A549 (cell line): ENCODE results near the gene TMC6. TPM values are rescaled to one million over a fixed set of nuclear protein-coding genes. Genes with fewer than 3 reads are reported as not detected.

ENCODE experiments used
- ATAC-seq, 2 experiments: fragments of 200-7000 bp in 1 of 2; fragments of >200 bp in 1 of 2; cut with Nextera tagmentation in 1 of 2; cut with Tn5 transposase in 1 of 2; 3 replicates each; pipeline versions ENCODE4 v1.8.0 to v1.9.1; 2018 to 2020; ENCODE audit warnings: mild to moderate bottlenecking in 1 of 2, moderate library complexity in 1 of 2
- CTCF ChIA-PET: fragments of 300-600 bp; sonication (Branson Sonifier 250); formaldehyde crosslinking; extraction: SDS; loops from one replicate; lab custom pipeline; 2021; ENCODE audit warnings: antibody characterized with exemption, inconsistent platforms; lab: Yijun Ruan, JAX
- POLR2A ChIA-PET: fragments of 350-600 bp; formaldehyde crosslinking; extraction: SDS; loops from one replicate; lab custom pipeline; 2021; ENCODE audit warnings: antibody characterized with exemption, inconsistent platforms; lab: Yijun Ruan, JAX
- DNase-seq, 2 experiments: peaks; one replicate each; pipeline versions ENCODE4 v3.0.0 to v3.0.0-alpha.2; 2011 to 2016; ENCODE audit warnings: low read depth in 1 of 2, low spot score in 1 of 2
- FAIRE-seq: peaks from 2 replicates; lab custom pipeline; 2011; peaks lifted over from hg19 to GRCh38; lab: Jason Lieb, UNC
- H3K27ac ChIP-seq, 2 experiments: fragments of >200 bp; sonication (Bioruptor Twin); formaldehyde crosslinking; 3 replicates each; pipeline ENCODE4 v1.5.1; 2016 to 2017
- H3K4me1 ChIP-seq: fragments of >200 bp; sonication (Bioruptor Twin); formaldehyde crosslinking; 3 replicates; pipeline ENCODE4 v1.6.1; 2016
- H3K4me2 ChIP-seq: fragments of >200 bp; sonication (Bioruptor Twin); formaldehyde crosslinking; 3 replicates; pipeline ENCODE4 v1.6.1; 2016
- H3K4me3 ChIP-seq: fragments of >200 bp; sonication (Bioruptor Twin); formaldehyde crosslinking; 3 replicates; pipeline ENCODE4 v1.5.1; 2016
- H3K9me3 ChIP-seq: fragments of >200 bp; sonication (Bioruptor Twin); formaldehyde crosslinking; 3 replicates; pipeline ENCODE4 v1.6.1; 2016
- ATOH8 ChIP-seq: fragments of 250-450 bp; sonication (Bioruptor Pico); IDR thresholded peaks from 2 replicates; pipeline ENCODE4 v1.5.0; 2020; ENCODE audit warnings: low read depth, mild to moderate bottlenecking, moderate library complexity
- CBX2 ChIP-seq: fragments of 200-600 bp; sonication (generic); IDR thresholded peaks from 2 replicates; pipeline ENCODE4 v1.6.1; 2016; ENCODE audit warnings: low read depth, mild to moderate bottlenecking, borderline replicate concordance
- CTCF ChIP-seq: fragments of >200 bp; sonication (Bioruptor Twin); formaldehyde crosslinking; IDR thresholded peaks from 3 replicates; pipeline ENCODE4 v1.5.1; 2016
- HEYL ChIP-seq: fragments of 250-450 bp; sonication (Bioruptor Pico); IDR thresholded peaks from 2 replicates; pipeline ENCODE4 v1.8.0; 2021; ENCODE audit warnings: mild to moderate bottlenecking, moderate library complexity
- HOXA7 ChIP-seq: fragments of 250-450 bp; sonication (Bioruptor Pico); IDR thresholded peaks from 2 replicates; pipeline ENCODE4 v1.5.0; 2020; ENCODE audit warnings: mild to moderate bottlenecking, moderate library complexity
- MAFK ChIP-seq: fragments of 450-650 bp; IDR thresholded peaks from 2 replicates; pipeline ENCODE4 v1.6.1; 2014; ENCODE audit not compliant: partially characterized antibody
- NFE2L2 ChIP-seq: fragments of 150-350 bp; conservative IDR thresholded peaks from 2 replicates; pipeline ENCODE4 v1.6.1; 2014; ENCODE audit warnings: low read length
- POLR2A ChIP-seq: IDR thresholded peaks from 2 replicates; pipeline ENCODE4 v1.6.1; 2012; ENCODE audit warnings: mild to moderate bottlenecking, low read length
- POLR2AphosphoS2 ChIP-seq: conservative IDR thresholded peaks from 2 replicates; pipeline ENCODE4 v1.6.1; 2012; ENCODE audit warnings: low read length, improper control_type of control experiment, inconsistent platforms
- RAD21 ChIP-seq, 2 experiments: fragments of >200 bp in 1 of 2; sonication (Bioruptor Twin) in 1 of 2; formaldehyde crosslinking in 1 of 2; IDR thresholded peaks in 1 of 2; conservative IDR thresholded peaks in 1 of 2; 2 replicates in 1 of 2; 3 replicates in 1 of 2; pipeline ENCODE4 v1.6.1; 2012 to 2018; ENCODE audit warnings: inconsistent platforms in 1 of 2
- RCOR1 ChIP-seq: fragments of 150-350 bp; IDR thresholded peaks from 2 replicates; pipeline ENCODE4 v1.6.1; 2014; ENCODE audit warnings: antibody characterized with exemption, low read length, low read depth
- RNF2 ChIP-seq: fragments of 200-600 bp; sonication (generic); IDR thresholded peaks from 2 replicates; pipeline ENCODE4 v1.6.1; 2016; ENCODE audit warnings: low read depth, mild to moderate bottlenecking, antibody characterized with exemption, moderate library complexity, borderline replicate concordance
- SMC3 ChIP-seq: fragments of >200 bp; sonication (Bioruptor Twin); formaldehyde crosslinking; IDR thresholded peaks from 3 replicates; pipeline ENCODE4 v1.6.1; 2018; ENCODE audit warnings: inconsistent platforms
- SREBF2 ChIP-seq: fragments of 450-650 bp; IDR thresholded peaks from 2 replicates; pipeline ENCODE4 v1.6.1; 2014; ENCODE audit warnings: mild to moderate bottlenecking, moderate library complexity
- USF2 ChIP-seq: fragments of 450-650 bp; IDR thresholded peaks from 2 replicates; pipeline ENCODE4 v1.6.1; 2014; ENCODE audit warnings: antibody characterized with exemption
- ZNF302 ChIP-seq: fragments of 250-450 bp; sonication (Bioruptor Pico); IDR thresholded peaks from 2 replicates; pipeline ENCODE4 v1.9.0; 2021; ENCODE audit warnings: inconsistent platforms, mild to moderate bottlenecking, moderate library complexity
- ZSCAN20 ChIP-seq: fragments of 250-450 bp; sonication (Bioruptor Pico); IDR thresholded peaks from 2 replicates; pipeline ENCODE4 v1.8.0; 2022; ENCODE audit warnings: mild to moderate bottlenecking, moderate library complexity
- WGBS: methylation state at CpG from one replicate; pipeline ENCODE4 v1.1.6; 2017; ENCODE audit errors: missing lambda C conversion rate; 5-methylcytosine and 5-hydroxymethylcytosine counted together
- polyA plus RNA-seq, 4 experiments: library from polyadenylated mRNA; depleted of rRNA in 3 of 4; stranded (reverse); fragments of >200 nt; fragmentation: RNase III in 1 of 4; extraction: RNeasy Plus Mini Kit Qiagen cat#74134 plus additional on column Dnase treatment in 1 of 4; gene quantifications; 2 replicates in 3 of 4; 3 replicates in 1 of 4; pipeline ENCODE4 v1.2.3, GENCODE V29; 2011 to 2017

The TMC6 gene
- polyA plus RNA-seq, 2 of the 4 experiments (the other 2 are of a cell fraction): 4.7 to 9.4 TPM

- Histone ChIP-seq H3K9me3 (no peaks in the 10 kb centered on the region), H3K4me1 (no peaks in the 10 kb centered on the region), H3K4me3 (no peak overlapping the region), H3K4me2 (no peak overlapping the region), H3K27ac (no peak overlapping the region)
- DNase-seq: no peak
- ATAC-seq: no peak
- CTCF ChIA-PET: interaction anchor here (0.6 to 12.7 kb wide), 27 partner anchors 9 to 401 kb away, joined by 3 to 199 read pairs (median 6); partner anchors contain the start of genes AFMID, TK1 and TMC6
- POLR2A ChIA-PET: no interaction called here
- no peak for FAIRE-seq
- WGBS: 82% methylated on average over 25 of the region's 25 CpGs
- TF ChIP-seq ZNF302 (no peak), HOXA7 (CRISPR knock-in tag) (no peak), NFE2L2 (no peak), ATOH8 (no peak), SREBF2 (no peak), CBX2 (no peak), HEYL (no peak)
Observed at GRCh38 chr17:78113804-78114785, 14.5 kb downstream of the TMC6 start.

- no peaks in the 10 kb centered on the region for H3K4me1 ChIP-seq
- peak; percentile 73 to 96 for DNase-seq
- 45% methylated on average over 31 of the region's 33 CpGs for WGBS
- ChIA-PET POLR2A (interaction anchor here (1.2 kb wide), 1 partner anchor 63 kb away, joined by 7 read pairs; no protein-coding TSS in a partner anchor), CTCF (interaction anchor here (0.6 to 12.7 kb wide), 37 partner anchors 9 to 710 kb away, joined by 3 to 199 read pairs (median 5); partner anchors contain the start of genes BIRC5, TMC6 and TMC8)
- no peak for FAIRE-seq
- no peaks in the 10 kb centered on the region for H3K9me3 ChIP-seq
- H3K4me2 ChIP-seq: no peak overlapping the region
- no peak overlapping the region for H3K4me3 ChIP-seq
- TF ChIP-seq ZSCAN20 (CRISPR knock-in tag): no peak
- TF ChIP-seq SMC3: peak; percentile 89
- no peak for TF ChIP-seq POLR2AphosphoS2
- peak; percentile 98 for TF ChIP-seq RAD21 (conservative IDR thresholded peaks at IDR 0.05 in 1 of 2, IDR thresholded peaks at IDR 0.05 in 1 of 2)
- peak; percentile 97 for TF ChIP-seq CTCF
- TF ChIP-seq USF2: no peak
- TF ChIP-seq RCOR1: no peak
- no peak for TF ChIP-seq RNF2
- no peak for TF ChIP-seq CBX2
- no peak for TF ChIP-seq POLR2A
- no peak for TF ChIP-seq MAFK
- TF ChIP-seq, all 56 proteins: peak for 3
- H3K27ac ChIP-seq: peak overlapping the region in 1 of 2 experiments; percentile 3; a peak in 1 of 6 replicates
- peak; percentile 78 to 92 for ATAC-seq
Observed at GRCh38 chr17:78112518-78113471, 15.8 kb downstream of the TMC6 start.
